Measurements from ENCODE around the gene TACC2.

- TF ChIP-seq POLR2AphosphoS5 (IDR thresholded peaks at IDR 0.05; ENCODE audit: insufficient read depth, low read depth, low read length) (no peak), FOS (IDR thresholded peaks at IDR 0.05; ENCODE audit: borderline replicate concordance, insufficient read depth, low read length) (no peak), EZH2 (IDR thresholded peaks at IDR 0.05; ENCODE audit: borderline replicate concordance, low read depth, low read length, severe bottlenecking) (no peak), POLR2A (IDR thresholded peaks at IDR 0.05; ENCODE audit: low read depth, low read length) (no peak), MAX (IDR thresholded peaks at IDR 0.05; ENCODE audit: insufficient read depth, insufficient read length) (no peak)
- TF ChIP-seq, protein P1, sequence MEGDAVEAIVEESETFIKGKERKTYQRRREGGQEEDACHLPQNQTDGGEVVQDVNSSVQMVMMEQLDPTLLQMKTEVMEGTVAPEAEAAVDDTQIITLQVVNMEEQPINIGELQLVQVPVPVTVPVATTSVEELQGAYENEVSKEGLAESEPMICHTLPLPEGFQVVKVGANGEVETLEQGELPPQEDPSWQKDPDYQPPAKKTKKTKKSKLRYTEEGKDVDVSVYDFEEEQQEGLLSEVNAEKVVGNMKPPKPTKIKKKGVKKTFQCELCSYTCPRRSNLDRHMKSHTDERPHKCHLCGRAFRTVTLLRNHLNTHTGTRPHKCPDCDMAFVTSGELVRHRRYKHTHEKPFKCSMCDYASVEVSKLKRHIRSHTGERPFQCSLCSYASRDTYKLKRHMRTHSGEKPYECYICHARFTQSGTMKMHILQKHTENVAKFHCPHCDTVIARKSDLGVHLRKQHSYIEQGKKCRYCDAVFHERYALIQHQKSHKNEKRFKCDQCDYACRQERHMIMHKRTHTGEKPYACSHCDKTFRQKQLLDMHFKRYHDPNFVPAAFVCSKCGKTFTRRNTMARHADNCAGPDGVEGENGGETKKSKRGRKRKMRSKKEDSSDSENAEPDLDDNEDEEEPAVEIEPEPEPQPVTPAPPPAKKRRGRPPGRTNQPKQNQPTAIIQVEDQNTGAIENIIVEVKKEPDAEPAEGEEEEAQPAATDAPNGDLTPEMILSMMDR (IDR thresholded peaks at IDR 0.05; ENCODE audit: extremely low read depth in 1 of 2, insufficient read depth in 1 of 2, low read depth in 1 of 2, low read length in 2 of 2), result no peak
Observed at GRCh38 chr10:122022276-122022675, 33.3 kb downstream of the TACC2 start.
